SK-N-SH (cell line): Measurements from ENCODE around the gene UBR7. TPM values are rescaled to one million over a fixed set of nuclear protein-coding genes. Genes with fewer than 3 reads are reported as not detected.

ENCODE experiments used
- CTCF ChIA-PET: fragments of 300-600, 350-600 bp; formaldehyde crosslinking; extraction: SDS; loops from one replicate; lab custom pipeline; 2021; lab: Yijun Ruan, JAX
- POLR2A ChIA-PET: fragments of 350-600 bp; sonication (Branson Sonifier 250); formaldehyde crosslinking; extraction: SDS; loops from one replicate; lab custom pipeline; 2020; ENCODE audit warnings: antibody characterized with exemption, inconsistent platforms; lab: Yijun Ruan, JAX
- DNase-seq: peaks from one replicate; pipeline ENCODE4 v3.0.0; 2012
- H2AFZ ChIP-seq: fragments of 200-600 bp; sonication (generic); 2 replicates; pipeline ENCODE4 v1.8.1; 2016; ENCODE audit warnings: antibody characterized with exemption, mild to moderate bottlenecking, low read depth
- H3F3A ChIP-seq: fragments of 200-600 bp; sonication (generic); replicated peaks from 2 replicates; pipeline ENCODE3; 2016; ENCODE audit warnings: antibody characterized with exemption, mild to moderate bottlenecking; ENCODE audit not compliant: insufficient read depth
- H3K27ac ChIP-seq, 2 experiments: fragments of 200-500 bp in 1 of 2; fragments of 200-600 bp in 1 of 2; sonication (Bioruptor generic) in 1 of 2; sonication (generic), shearing (Covaris generic) in 1 of 2; 2 replicates each; pipeline versions ENCODE4 v1.5.1 to v1.6.1; 2014 to 2016; ENCODE audit warnings: low read depth in 2 of 2, inconsistent platforms in 1 of 2, low read length in 1 of 2, mild to moderate bottlenecking in 1 of 2, mixed read lengths in 1 of 2
- H3K27me3 ChIP-seq: fragments of 200-600 bp; sonication (generic), shearing (Covaris generic); 2 replicates; pipeline ENCODE4 v1.6.1; 2016; ENCODE audit warnings: mixed run types; ENCODE audit not compliant: insufficient read depth
- H3K36me3 ChIP-seq, 2 experiments: fragments of 200-500 bp in 1 of 2; fragments of 200-600 bp in 1 of 2; sonication (Bioruptor generic) in 1 of 2; sonication (generic) in 1 of 2; replicated peaks in 1 of 2; 2 replicates each; pipeline versions ENCODE3 to v1.5.1; 2014 to 2016; ENCODE audit warnings: low read length in 1 of 2, mild to moderate bottlenecking in 1 of 2; ENCODE audit not compliant: insufficient read depth in 2 of 2, control insufficient read depth in 1 of 2
- H3K4me1 ChIP-seq, 2 experiments: fragments of 200-500 bp in 1 of 2; fragments of 200-600 bp in 1 of 2; sonication (Bioruptor generic) in 1 of 2; sonication (generic), shearing (Covaris generic) in 1 of 2; 2 replicates each; pipeline versions ENCODE4 v1.5.1 to v1.6.1; 2014 to 2016; ENCODE audit warnings: low read depth in 1 of 2, low read length in 1 of 2, mixed run types in 1 of 2; ENCODE audit not compliant: insufficient read depth in 2 of 2, control insufficient read depth in 1 of 2
- H3K4me2 ChIP-seq: fragments of 200-600 bp; sonication (generic), shearing (Covaris generic); 2 replicates; pipeline ENCODE4 v1.6.1; 2017; ENCODE audit warnings: mixed run types
- H3K4me3 ChIP-seq, 2 experiments: fragments of 200-500 bp in 1 of 2; fragments of 200-600 bp in 1 of 2; sonication (Bioruptor generic) in 1 of 2; sonication (generic), shearing (Covaris generic) in 1 of 2; 2 replicates each; pipeline versions ENCODE4 v1.5.1 to v1.8.1; 2014 to 2016; ENCODE audit warnings: low read depth in 2 of 2, inconsistent platforms in 1 of 2, low read length in 1 of 2, mild to moderate bottlenecking in 1 of 2, mixed read lengths in 1 of 2, moderate library complexity in 1 of 2
- H3K79me2 ChIP-seq: fragments of 200-600 bp; sonication (generic); 2 replicates; pipeline ENCODE4 v1.8.1; 2017; ENCODE audit warnings: mild to moderate bottlenecking; ENCODE audit not compliant: insufficient read depth
- H3K9ac ChIP-seq: fragments of 200-600 bp; sonication (generic); 2 replicates; pipeline ENCODE4 v1.6.1; 2017; ENCODE audit warnings: mixed run types
- H3K9me2 ChIP-seq: fragments of 200-600 bp; sonication (generic); 2 replicates; pipeline ENCODE4 v1.6.1; 2017; ENCODE audit warnings: mixed run types
- H3K9me3 ChIP-seq: fragments of 200-600 bp; sonication (generic); 2 replicates; pipeline ENCODE4 v1.6.1; 2017; ENCODE audit warnings: mixed run types, mild to moderate bottlenecking, moderate library complexity
- H4K20me1 ChIP-seq: fragments of 200-600 bp; sonication (generic); 2 replicates; pipeline ENCODE4 v1.6.1; 2017; ENCODE audit warnings: mild to moderate bottlenecking, mixed run types; ENCODE audit not compliant: insufficient read depth
- ELF1 ChIP-seq: IDR thresholded peaks from 2 replicates; pipeline ENCODE4 v1.4.0; 2012
- FOXM1 ChIP-seq: IDR thresholded peaks from 2 replicates; pipeline ENCODE4 v1.4.0; 2012; ENCODE audit warnings: low read depth, mild to moderate bottlenecking
- JUND ChIP-seq: IDR thresholded peaks from 2 replicates; pipeline ENCODE4 v1.4.0; 2012
- RAD21 ChIP-seq: IDR thresholded peaks from 2 replicates; pipeline ENCODE4 v1.6.1; 2012; ENCODE audit warnings: mild to moderate bottlenecking, low read length
- RFX5 ChIP-seq: IDR thresholded peaks from 2 replicates; pipeline ENCODE4 v1.6.1; 2012; ENCODE audit warnings: mild to moderate bottlenecking, improper control_type of control experiment, low read length
- SIN3A ChIP-seq: IDR thresholded peaks from 2 replicates; pipeline ENCODE4 v1.6.1; 2012; ENCODE audit warnings: low read depth, mild to moderate bottlenecking, low read length, moderate library complexity, borderline replicate concordance
- SMC3 ChIP-seq: IDR thresholded peaks from 2 replicates; pipeline ENCODE4 v1.6.1; 2012; ENCODE audit warnings: low read depth, low read length, improper control_type of control experiment
- YY1 ChIP-seq: IDR thresholded peaks from 2 replicates; pipeline ENCODE4 v1.4.0; 2012; ENCODE audit warnings: low read depth, mild to moderate bottlenecking
- WGBS: methylation state at CpG from one replicate; pipeline ENCODE4 v1.1.6; 2017; ENCODE audit warnings: low lambda C conversion rate; 5-methylcytosine and 5-hydroxymethylcytosine counted together
- polyA plus RNA-seq, 3 experiments: library from polyadenylated mRNA; depleted of rRNA; stranded (reverse); fragments of >200 nt; gene quantifications; 2 replicates each; pipeline ENCODE4 v1.2.3, GENCODE V29; 2012
- TF ChIP-seq, protein P1 (sequence below): fragments of 200-600 bp; sonication (generic); IDR thresholded peaks from 2 replicates; pipeline ENCODE4 v1.6.1; 2017; ENCODE audit warnings: antibody characterized with exemption, mild to moderate bottlenecking, moderate library complexity
- TF ChIP-seq, protein P2 (sequence below): IDR thresholded peaks from 2 replicates; pipeline ENCODE4 v1.4.0; 2012; ENCODE audit warnings: low read depth
- TF ChIP-seq, protein P3 (sequence below): fragments of 150-350 bp; IDR thresholded peaks from 2 replicates; pipeline ENCODE4 v1.6.1; 2016; ENCODE audit warnings: mild to moderate bottlenecking, low read depth, low read length

Gene UBR7
- polyA plus RNA-seq, 1 of the 3 experiments (the other 2 are of a cell fraction): 28.2 TPM

DNA sequence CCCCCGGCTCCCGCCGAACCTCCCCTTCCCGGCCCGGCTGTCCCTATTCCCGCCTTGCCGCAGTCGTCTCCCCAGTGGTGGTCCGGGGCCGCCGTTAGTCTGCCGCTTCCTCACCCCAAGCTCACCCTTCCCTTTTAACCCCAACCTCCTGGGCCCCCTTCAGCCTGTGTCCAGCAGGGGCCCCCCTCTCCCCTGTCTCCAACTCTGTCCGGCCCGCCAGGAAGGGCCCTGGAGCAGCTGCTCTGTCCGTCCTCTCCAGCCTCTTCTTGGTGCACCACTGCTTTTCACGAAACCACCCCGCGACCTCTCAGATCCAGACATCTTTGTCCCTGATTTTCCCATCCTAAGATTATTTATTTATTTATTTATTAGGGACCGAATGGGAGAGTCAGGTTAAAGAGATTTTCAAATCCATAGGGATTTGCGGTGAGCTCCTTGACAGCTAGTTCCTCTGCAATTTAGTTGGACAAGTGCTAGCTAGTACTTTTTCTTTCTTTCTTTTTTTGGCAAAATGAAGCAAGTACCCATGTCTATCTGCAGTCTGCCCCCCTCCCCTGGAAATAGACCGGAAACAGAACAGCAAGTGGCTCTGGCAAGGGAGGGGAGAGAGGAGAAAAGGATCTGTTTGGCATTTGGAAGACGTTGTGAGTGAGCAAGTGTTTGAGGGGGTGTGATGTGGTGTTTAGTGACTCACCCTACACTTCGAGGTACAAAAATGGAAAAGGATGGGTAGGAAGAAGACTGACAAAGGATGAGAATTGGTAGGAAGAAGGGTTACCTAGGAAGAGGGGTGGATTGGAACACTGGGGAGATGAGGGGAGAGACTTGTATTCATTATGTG is 632 bp downstream of the UBR7 start:
- peaks cover 74% of the 10 kb centered on the region for H3K79me2 ChIP-seq
- H3K4me1 ChIP-seq: peaks cover 6% of the 10 kb centered on the region in 2 experiments; a peak in 3 of 4 replicates
- H2AFZ ChIP-seq: peak overlapping the region; percentile 85
- peak overlapping the region; percentile 75 to 97 for H3K4me3 ChIP-seq
- no peaks in the 10 kb centered on the region for H4K20me1 ChIP-seq
- TF ChIP-seq ELF1: no peak
- TF ChIP-seq RAD21: peak; percentile 54
- peak; percentile 27; the same call in 1 of the 2 replicates for TF ChIP-seq SMC3
- TF ChIP-seq, protein P1, sequence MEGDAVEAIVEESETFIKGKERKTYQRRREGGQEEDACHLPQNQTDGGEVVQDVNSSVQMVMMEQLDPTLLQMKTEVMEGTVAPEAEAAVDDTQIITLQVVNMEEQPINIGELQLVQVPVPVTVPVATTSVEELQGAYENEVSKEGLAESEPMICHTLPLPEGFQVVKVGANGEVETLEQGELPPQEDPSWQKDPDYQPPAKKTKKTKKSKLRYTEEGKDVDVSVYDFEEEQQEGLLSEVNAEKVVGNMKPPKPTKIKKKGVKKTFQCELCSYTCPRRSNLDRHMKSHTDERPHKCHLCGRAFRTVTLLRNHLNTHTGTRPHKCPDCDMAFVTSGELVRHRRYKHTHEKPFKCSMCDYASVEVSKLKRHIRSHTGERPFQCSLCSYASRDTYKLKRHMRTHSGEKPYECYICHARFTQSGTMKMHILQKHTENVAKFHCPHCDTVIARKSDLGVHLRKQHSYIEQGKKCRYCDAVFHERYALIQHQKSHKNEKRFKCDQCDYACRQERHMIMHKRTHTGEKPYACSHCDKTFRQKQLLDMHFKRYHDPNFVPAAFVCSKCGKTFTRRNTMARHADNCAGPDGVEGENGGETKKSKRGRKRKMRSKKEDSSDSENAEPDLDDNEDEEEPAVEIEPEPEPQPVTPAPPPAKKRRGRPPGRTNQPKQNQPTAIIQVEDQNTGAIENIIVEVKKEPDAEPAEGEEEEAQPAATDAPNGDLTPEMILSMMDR: peak; percentile 60
- peak overlapping the region; percentile 63 to 77 for H3K27ac ChIP-seq
- CTCF ChIA-PET: interaction anchor here (0.6 to 4.1 kb wide), 36 partner anchors 10 to 732 kb away, joined by 3 to 25 read pairs (median 4); partner anchors contain the start of genes ITPK1, LYSET and MOAP1
- H3F3A ChIP-seq: peaks cover 29% of the 10 kb centered on the region
- no peaks in the 10 kb centered on the region for H3K9me2 ChIP-seq
- peaks cover 18 to 31% of the 10 kb centered on the region in 2 experiments for H3K36me3 ChIP-seq
- DNase-seq: peak; percentile 79
- peak overlapping the region; percentile 84 for H3K4me2 ChIP-seq
- H3K27me3 ChIP-seq: no peaks in the 10 kb centered on the region
- POLR2A ChIA-PET: interaction anchor here (0.6 to 3.6 kb wide), 3 partner anchors 14 to 459 kb away, joined by 3 to 19 read pairs (median 3); partner anchors contain the start of genes LGMN, LYSET and MOAP1
- WGBS: under 1% methylated on average over 11 of the region's 23 CpGs
- H3K9ac ChIP-seq: peak overlapping the region; percentile 69
- no peaks in the 10 kb centered on the region for H3K9me3 ChIP-seq

DNA sequence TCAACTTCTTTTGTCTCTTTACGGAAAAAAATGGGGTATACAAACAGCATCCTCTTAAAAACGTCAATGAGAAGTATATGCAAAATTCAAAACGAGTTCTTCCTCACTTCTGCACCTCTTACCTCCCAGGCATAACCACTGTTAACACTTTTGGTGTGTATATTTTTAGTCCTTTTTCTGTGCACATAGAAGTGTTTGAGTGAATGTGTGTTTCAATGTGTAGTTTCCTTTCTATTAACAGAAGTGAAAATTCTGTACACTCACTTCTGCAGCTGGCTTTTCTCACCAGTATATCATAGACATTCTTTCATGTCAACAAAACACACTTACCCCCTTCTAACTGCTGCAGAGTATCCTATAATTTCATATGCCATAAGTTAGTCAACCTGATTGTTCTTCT is 5.4 kb downstream of the UBR7 start:
- no peaks in the 10 kb centered on the region for H4K20me1 ChIP-seq
- peaks cover 6% of the 10 kb centered on the region in 2 experiments; a peak in 3 of 4 replicates for H3K4me1 ChIP-seq
- no peaks in the 10 kb centered on the region for H3K9me3 ChIP-seq
- no peak for DNase-seq
- peaks cover 16% of the 10 kb centered on the region for H3F3A ChIP-seq
- CTCF ChIA-PET: no interaction called here
- no peak overlapping the region for H3K9ac ChIP-seq
- H3K27me3 ChIP-seq: no peaks in the 10 kb centered on the region
- H3K36me3 ChIP-seq: peaks cover 31 to 52% of the 10 kb centered on the region in 2 experiments
- WGBS: 81% methylated on average over 3 of the region's 3 CpGs
- H3K4me2 ChIP-seq: no peak overlapping the region
- POLR2A ChIA-PET: no interaction called here
- H3K27ac ChIP-seq: no peak overlapping the region
- no peak overlapping the region for H2AFZ ChIP-seq
- H3K79me2 ChIP-seq: peaks cover 38% of the 10 kb centered on the region
- TF ChIP-seq SIN3A (no peak), YY1 (no peak), ELF1 (no peak), FOXM1 (no peak), RFX5 (no peak), JUND (no peak)
- TF ChIP-seq, protein P2, sequence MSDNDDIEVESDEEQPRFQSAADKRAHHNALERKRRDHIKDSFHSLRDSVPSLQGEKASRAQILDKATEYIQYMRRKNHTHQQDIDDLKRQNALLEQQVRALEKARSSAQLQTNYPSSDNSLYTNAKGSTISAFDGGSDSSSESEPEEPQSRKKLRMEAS: no peak
- TF ChIP-seq, protein P3, sequence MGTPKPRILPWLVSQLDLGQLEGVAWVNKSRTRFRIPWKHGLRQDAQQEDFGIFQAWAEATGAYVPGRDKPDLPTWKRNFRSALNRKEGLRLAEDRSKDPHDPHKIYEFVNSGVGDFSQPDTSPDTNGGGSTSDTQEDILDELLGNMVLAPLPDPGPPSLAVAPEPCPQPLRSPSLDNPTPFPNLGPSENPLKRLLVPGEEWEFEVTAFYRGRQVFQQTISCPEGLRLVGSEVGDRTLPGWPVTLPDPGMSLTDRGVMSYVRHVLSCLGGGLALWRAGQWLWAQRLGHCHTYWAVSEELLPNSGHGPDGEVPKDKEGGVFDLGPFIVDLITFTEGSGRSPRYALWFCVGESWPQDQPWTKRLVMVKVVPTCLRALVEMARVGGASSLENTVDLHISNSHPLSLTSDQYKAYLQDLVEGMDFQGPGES: no peak
- H3K4me3 ChIP-seq: no peak overlapping the region
- H3K9me2 ChIP-seq: no peaks in the 10 kb centered on the region
